Measurements from ENCODE around the gene MUC5AC. TPM values are rescaled to one million over a fixed set of nuclear protein-coding genes. Genes with fewer than 3 reads are reported as not detected.
"Not testable (repeated sequence)": the region's sequence is repeated elsewhere in the genome, so short reads cannot be mapped to it uniquely, and the experiment has no call there.

Gene MUC5AC
- total RNA-seq, 1 experiment from 2014 or later: 51.2 TPM

- H3K4me1 Mint-ChIP-seq (ENCODE audit: low read depth, unreplicated experiment): no peaks in the 10 kb centered on the region
- H3K36me3 Mint-ChIP-seq (ENCODE audit: insufficient read depth, unreplicated experiment): peaks cover 24% of the 10 kb centered on the region
- intact Hi-C loops (cut with micrococcal nuclease; ENCODE audit: unreplicated experiment): no loop called here
- CTCF ChIA-PET: interaction anchor here (0.6 kb wide), 1 partner anchor 316 kb away, joined by 5 read pairs; no protein-coding TSS in a partner anchor
- H3K9me3 Mint-ChIP-seq (ENCODE audit: low read depth, unreplicated experiment): no peaks in the 10 kb centered on the region
- no peak overlapping the region for H3K27ac Mint-ChIP-seq (ENCODE audit: unreplicated experiment)
- no peaks in the 10 kb centered on the region for H3K27me3 Mint-ChIP-seq (ENCODE audit: unreplicated experiment)
- no peak for DNase-seq
- no peak overlapping the region for H3K4me3 Mint-ChIP-seq (ENCODE audit: low read depth, unreplicated experiment)
- TF ChIP-seq, protein P1, sequence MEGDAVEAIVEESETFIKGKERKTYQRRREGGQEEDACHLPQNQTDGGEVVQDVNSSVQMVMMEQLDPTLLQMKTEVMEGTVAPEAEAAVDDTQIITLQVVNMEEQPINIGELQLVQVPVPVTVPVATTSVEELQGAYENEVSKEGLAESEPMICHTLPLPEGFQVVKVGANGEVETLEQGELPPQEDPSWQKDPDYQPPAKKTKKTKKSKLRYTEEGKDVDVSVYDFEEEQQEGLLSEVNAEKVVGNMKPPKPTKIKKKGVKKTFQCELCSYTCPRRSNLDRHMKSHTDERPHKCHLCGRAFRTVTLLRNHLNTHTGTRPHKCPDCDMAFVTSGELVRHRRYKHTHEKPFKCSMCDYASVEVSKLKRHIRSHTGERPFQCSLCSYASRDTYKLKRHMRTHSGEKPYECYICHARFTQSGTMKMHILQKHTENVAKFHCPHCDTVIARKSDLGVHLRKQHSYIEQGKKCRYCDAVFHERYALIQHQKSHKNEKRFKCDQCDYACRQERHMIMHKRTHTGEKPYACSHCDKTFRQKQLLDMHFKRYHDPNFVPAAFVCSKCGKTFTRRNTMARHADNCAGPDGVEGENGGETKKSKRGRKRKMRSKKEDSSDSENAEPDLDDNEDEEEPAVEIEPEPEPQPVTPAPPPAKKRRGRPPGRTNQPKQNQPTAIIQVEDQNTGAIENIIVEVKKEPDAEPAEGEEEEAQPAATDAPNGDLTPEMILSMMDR (IDR thresholded peaks at IDR 0.05; ENCODE audit: unreplicated experiment): no peak
- BruUV-seq (replicated peaks): no TSS peak
These were observed 5.7 kb downstream of the MUC5AC start for GRCh38 chr11:1163321-1163910.

- DNase-seq: no peak
- CTCF ChIA-PET: interaction anchor here (0.6 kb wide), 1 partner anchor 317 kb away, joined by 5 read pairs; no protein-coding TSS in a partner anchor
- BruUV-seq (replicated peaks): no TSS peak
- Mint-ChIP-seq H3K27ac (ENCODE audit: unreplicated experiment) (no peak overlapping the region), H3K9me3 (ENCODE audit: low read depth, unreplicated experiment) (no peaks in the 10 kb centered on the region), H3K36me3 (ENCODE audit: insufficient read depth, unreplicated experiment) (peaks cover 17% of the 10 kb centered on the region), H3K27me3 (ENCODE audit: unreplicated experiment) (no peaks in the 10 kb centered on the region), H3K4me1 (ENCODE audit: low read depth, unreplicated experiment) (no peaks in the 10 kb centered on the region), H3K4me3 (ENCODE audit: low read depth, unreplicated experiment) (no peak overlapping the region)
- TF ChIP-seq, protein P1 (IDR thresholded peaks at IDR 0.05; ENCODE audit: unreplicated experiment): no peak
- intact Hi-C loops (cut with micrococcal nuclease; ENCODE audit: unreplicated experiment): no loop called here
These were observed 6.4 kb downstream of the MUC5AC start for GRCh38 chr11:1163911-1164735.

- H3K9me3 Mint-ChIP-seq (ENCODE audit: low read depth, unreplicated experiment); DNase-seq; H3K27ac Mint-ChIP-seq (ENCODE audit: unreplicated experiment); H3K27me3 Mint-ChIP-seq (ENCODE audit: unreplicated experiment); BruUV-seq (replicated peaks); CTCF ChIA-PET; H3K4me1 Mint-ChIP-seq (ENCODE audit: low read depth, unreplicated experiment); H3K4me3 Mint-ChIP-seq (ENCODE audit: low read depth, unreplicated experiment); intact Hi-C loops (cut with micrococcal nuclease; ENCODE audit: unreplicated experiment): not testable (repeated sequence)
- H3K36me3 Mint-ChIP-seq (ENCODE audit: insufficient read depth, unreplicated experiment): peaks cover 22% of the 10 kb centered on the region
These were observed 7.1 kb downstream of the MUC5AC start for GRCh38 chr11:1164779-1165255.

DNA sequence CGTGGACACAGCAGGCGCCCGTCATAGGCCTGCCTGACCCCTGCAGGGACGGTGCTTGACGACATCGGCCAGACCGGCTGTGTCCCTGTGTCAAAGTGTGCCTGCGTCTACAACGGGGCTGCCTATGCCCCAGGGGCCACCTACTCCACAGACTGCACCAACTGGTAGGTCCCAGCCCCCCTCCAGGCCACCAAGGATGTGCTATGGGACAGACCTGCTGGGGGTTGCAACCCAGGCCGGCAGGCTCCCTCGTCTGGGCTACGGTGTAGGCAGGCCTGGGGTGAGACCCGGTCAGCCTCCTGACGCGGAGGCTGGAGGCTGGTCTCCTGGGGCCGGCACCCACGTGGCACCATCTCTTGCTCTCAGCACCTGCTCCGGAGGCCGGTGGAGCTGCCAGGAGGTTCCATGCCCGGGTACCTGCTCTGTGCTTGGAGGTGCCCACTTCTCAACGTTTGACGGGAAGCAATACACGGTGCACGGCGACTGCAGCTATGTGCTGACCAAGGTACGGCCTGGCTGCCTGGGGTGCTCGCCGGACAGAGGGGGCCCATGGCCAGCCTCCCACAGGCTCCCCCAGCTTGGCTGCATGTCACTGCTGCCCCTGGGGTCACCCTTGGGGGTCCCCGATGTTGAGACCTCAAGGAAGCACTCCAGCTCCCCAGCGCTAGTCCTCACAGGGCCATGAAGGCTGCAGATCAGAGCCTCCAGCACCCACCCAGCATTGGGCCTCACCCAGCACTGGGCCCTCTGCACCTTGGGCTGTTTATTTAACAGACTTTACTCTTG is 7.7 kb downstream of the MUC5AC start:
- Mint-ChIP-seq H3K9me3 (ENCODE audit: low read depth, unreplicated experiment) (no peaks in the 10 kb centered on the region), H3K27me3 (ENCODE audit: unreplicated experiment) (no peaks in the 10 kb centered on the region), H3K4me1 (ENCODE audit: low read depth, unreplicated experiment) (no peaks in the 10 kb centered on the region), H3K27ac (ENCODE audit: unreplicated experiment) (no peak overlapping the region), H3K4me3 (ENCODE audit: low read depth, unreplicated experiment) (no peak overlapping the region), H3K36me3 (ENCODE audit: insufficient read depth, unreplicated experiment) (peaks cover 26% of the 10 kb centered on the region)
- TF ChIP-seq, protein P1 (IDR thresholded peaks at IDR 0.05; ENCODE audit: unreplicated experiment): no peak
- no TSS peak for BruUV-seq (replicated peaks)
- DNase-seq: no peak
- CTCF ChIA-PET: no interaction called here
- intact Hi-C loops (cut with micrococcal nuclease; ENCODE audit: unreplicated experiment): no loop called here
